Activated CD4-positive, alpha-beta T cell treated with anti-CD3 and anti-CD28 coated beads, Interleukin-2, amount 50 U/mL, for 48 hours (primary cell): ENCODE data around the gene KANTR.

ENCODE experiments used
- DNase-seq, 2 experiments: peaks; one replicate each; pipeline ENCODE4 v3.0.0-alpha.2; 2020

KANTR gene

GRCh38 chrX:53093748-53094581 lies at the start of gene KANTR:
Gene KANTR, plus strand, starts transcription at chrX:53094142. Its CDS starts 30,131 bp downstream, at chrX:53124273.
- peak; percentile 77 to 83 for DNase-seq

- DNase-seq = no peak
These were observed 48.9 kb upstream of the KANTR start for GRCh38 chrX:53044995-53045394.

DNA sequence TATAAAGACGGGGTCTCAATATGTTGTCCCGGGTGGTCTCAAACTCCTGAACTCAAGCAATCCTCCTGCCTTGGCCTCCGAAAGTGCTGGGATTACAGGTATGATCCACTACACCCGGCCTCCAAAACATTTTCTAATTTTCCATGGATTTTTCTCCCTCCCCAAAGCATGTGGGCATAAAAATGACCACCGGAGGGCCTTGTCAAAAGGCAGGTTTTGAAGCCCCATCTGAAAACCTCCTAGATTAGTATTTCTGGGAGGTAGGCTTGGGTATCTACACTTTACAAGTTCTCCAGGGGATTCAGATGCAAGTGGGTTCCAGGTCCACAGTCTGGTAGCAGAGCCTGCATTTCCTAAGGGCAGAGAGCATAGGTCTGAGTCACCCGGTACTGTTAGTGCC lies 46.7 kb upstream of the KANTR start:
- no peak for DNase-seq

DNA sequence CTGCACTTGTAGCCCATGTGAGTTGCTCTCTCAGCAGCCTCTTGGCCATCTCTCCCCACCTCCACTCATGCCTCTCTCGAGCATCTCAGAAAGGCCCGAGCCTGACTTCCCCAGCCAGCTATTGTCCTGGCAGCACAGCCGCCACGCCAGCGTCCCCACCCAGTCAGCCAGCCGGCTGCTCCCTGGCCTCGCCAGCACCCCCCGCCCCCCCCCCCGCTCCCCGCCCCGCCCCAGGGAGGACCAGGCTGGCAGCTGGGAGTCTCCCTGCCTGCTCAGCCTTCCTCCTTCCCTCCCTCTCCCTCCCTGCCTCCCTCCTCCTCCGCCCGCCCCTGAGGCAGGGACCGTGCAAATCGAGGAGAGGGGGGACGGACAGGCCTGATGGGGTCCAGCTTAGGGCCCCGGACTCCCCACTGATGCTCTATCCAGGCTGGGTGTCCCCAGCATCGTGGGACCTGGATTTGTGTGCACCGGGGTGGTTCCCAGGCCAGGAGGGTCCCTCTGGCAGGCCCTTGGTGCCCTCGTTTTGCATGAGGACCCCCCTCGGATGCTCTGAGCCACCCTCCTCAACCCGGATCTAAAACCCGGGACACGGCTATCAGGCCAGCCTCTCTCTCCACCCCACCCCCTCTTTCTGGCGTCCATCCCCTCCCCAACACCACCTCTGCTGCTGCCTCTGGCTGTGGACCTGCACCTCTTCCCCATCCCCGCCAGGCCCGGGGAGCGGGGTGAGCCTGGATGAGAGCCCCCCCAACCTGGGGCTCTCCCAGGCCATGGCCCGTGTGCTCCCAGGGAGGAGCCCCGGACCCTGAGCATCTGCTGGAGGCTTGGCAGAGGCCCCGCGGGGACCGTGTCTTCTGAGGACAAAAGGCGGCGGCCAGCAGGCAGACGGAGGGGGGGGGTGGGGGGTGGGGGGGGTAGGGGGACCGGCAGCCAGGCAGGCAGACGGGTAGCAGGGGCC lies 45.5 kb upstream of the KANTR start, which contains the start of gene GPR173:
Gene GPR173 (plus strand): TSS at position 621 of the 958 bp plus-strand sequence. CDS start 27,833 bp downstream, outside the sequence.
- no peak for DNase-seq

DNA sequence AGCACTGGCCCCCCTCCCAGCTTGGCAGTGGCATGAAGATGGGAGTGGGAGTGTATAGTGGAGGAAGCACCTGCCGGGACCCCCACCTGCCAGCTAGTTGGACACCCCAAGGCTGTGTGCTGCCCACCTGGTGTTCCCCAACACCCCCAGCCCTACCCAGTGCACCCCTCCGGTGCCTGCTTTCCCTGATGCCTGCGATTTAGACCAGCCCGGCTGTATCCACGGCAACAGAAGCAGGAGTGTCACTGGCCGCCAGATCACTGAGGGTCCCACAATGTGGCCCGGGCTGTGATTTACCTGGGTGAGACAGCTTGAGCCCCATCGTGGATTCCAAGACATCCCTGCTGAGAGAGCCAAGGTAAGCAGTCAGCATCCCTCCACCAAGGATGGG lies 44.8 kb upstream of the KANTR start:
- DNase-seq = no peak

DNA sequence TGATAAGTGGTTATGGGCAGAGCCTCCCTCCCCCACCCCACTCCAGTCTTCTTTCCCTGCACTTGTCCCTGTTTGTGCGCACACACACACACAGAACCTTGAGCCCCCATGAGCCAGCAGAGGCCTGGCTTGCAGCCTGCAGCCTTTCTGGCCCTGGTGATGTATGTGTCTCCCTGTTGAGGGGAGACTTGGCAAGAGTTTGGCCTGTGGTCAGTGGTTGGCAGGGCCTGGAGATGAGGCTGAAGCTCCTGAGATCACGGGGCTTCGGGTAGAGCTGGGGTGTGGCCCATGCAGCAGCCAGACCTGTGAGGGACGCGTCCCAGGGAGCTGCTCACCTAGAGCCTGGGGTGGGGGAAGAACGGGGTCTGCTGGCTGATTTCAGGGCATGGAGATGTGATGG lies 43.1 kb upstream of the KANTR start:
- no peak for DNase-seq

DNA sequence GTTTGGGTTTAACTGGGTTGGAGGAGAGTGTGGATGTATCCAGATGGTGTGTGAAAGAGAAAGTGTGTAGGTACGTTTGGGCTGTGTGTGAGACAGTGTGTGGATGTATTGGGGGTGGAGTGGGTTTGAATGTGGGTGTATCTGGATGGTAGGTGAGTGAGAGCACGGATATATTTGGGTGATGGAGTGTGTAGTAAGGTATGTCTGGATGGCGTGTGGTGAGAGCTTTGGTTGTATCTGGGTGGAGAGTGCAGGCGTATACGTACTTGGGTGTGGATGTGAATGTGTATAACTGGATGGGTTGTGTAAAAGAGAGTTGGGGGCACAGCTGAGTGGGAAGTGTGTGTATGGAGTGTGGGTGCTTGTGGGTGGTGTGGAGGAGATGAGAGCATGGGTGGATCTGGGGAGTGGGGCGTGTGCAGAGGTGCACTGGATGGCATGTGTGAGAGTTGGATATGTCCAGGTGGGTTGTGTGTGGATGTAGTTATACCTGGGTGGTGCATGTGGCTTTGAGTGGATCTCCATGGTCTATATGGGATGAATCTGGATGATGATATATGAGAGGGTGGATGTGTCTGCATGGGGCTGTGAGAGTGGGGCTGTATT lies 38.6 kb upstream of the KANTR start:
- no peak for DNase-seq

- DNase-seq = no peak
These were observed 37.6 kb upstream of the KANTR start for GRCh38 chrX:53056292-53056691.

DNA sequence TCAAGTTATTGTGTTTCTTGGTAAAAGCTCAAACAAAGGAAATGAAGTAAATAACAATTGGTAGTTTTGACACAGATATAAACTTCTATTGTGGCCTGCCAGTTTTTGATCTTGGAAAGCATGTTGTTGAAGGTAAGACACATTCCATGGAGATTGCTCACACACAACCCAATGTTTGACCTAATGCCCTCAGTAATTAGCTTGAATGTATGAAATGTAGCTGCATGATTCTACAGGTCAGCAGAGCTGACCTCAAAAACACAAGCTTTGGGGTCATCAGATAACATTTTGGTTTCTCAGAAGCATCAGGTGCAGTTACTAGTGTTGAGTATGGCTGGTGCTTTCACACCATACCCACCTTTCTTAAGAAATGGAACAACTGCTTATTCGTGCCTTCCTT lies 28.8 kb upstream of the KANTR start:
- no peak for DNase-seq

DNA sequence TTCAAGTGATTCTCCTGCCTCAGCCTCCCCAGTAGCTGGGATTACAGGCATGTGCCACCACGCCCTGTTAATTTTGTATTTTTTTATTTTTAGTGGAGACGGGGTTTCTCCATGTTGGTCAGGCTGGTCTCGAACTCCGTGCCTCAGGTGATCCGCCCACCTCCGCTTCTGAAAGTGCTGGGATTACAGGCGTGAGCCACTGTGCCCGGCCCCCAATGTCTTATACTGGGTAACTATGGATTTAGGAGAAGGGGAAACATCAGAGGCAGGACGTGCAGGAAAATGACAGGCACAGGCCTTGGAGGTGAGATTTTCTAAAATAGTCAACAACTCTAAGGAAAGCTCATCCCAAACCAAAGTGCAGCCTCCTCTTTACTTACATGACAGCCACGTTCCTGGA lies 22.9 kb upstream of the KANTR start:
- no peak for DNase-seq

DNA sequence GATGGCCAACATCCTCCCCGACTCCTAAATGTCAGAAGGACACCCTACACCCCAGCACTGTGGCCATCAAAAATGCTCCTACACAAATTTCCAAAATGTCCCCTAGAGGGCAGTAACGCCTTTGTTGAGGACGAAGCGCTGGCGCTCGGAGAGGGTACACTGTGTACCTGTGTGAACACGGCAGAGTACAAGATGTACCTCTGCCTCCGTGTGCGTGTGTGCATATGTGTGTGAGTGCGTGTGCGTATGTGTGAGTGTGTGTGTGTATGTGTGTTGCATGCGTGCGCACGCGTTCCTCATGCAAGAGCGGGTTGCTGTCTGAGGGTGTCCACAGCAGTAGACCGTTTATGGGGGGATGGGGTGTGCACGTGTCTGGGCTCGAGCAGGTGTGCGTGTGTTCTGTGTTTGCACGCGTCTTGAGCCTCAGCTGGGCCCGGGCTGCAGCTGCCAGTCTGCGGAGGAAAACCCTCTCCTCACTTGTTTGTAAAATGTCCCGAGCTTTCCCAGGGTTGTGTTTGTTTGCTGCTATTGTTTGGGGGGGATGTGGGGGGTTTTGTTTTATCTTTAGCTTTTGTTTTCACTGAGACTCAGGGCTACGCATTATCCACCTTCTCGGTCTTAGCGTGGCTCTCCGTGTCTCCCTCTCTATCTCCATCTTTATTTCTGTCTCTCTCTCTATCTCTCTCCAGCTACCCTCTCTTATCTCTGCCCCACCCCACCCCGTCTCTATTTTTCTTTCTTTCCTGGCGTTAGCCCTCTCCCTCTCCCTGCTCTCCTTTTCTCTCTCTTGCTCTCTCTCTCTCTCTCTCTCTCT lies 22.1 kb upstream of the KANTR start:
- DNase-seq = peak; percentile 47 to 55

GRCh38 chrX:53072418-53073114 lies 21.4 kb upstream of the KANTR start:
- DNase-seq = no peak

- no peak for DNase-seq
These were observed 20.8 kb upstream of the KANTR start for GRCh38 chrX:53073115-53073586.

GRCh38 chrX:53075011-53075410 lies 18.9 kb upstream of the KANTR start:
- no peak for DNase-seq

GRCh38 chrX:53076671-53077070 lies 17.3 kb upstream of the KANTR start:
- DNase-seq = no peak

- DNase-seq = no peak
These were observed 16.4 kb upstream of the KANTR start for GRCh38 chrX:53077207-53078197.

GRCh38 chrX:53078943-53079342 lies 15.0 kb upstream of the KANTR start:
- DNase-seq = no peak

- no peak for DNase-seq
These were observed 13.0 kb upstream of the KANTR start for GRCh38 chrX:53080628-53081580.
